Measurements from ENCODE around the gene SNX33. TPM values are rescaled to one million over a fixed set of nuclear protein-coding genes. Genes with fewer than 3 reads are reported as not detected.

The SNX33 gene
- total and polyA plus RNA-seq, 2 of the 13 experiments (the other 11 are each of a cell fraction or from before 2014, with no cell fraction given) = 11.0 to 11.6 TPM

- no peak for TF ChIP-seq ZNF646 (CRISPR knock-in tag; IDR thresholded peaks at IDR 0.05)
- no peak for TF ChIP-seq ONECUT2 (CRISPR knock-in tag; IDR thresholded peaks at IDR 0.05)
- TF ChIP-seq ZBTB4 (CRISPR knock-in tag; IDR thresholded peaks at IDR 0.05; ENCODE audit: borderline replicate concordance) = no peak
- peak; percentile 67 for TF ChIP-seq ZGPAT (CRISPR knock-in tag; IDR thresholded peaks at IDR 0.05)
- peak; percentile 35; the same call in 1 of the 2 replicates for TF ChIP-seq MNT (IDR thresholded peaks at IDR 0.05)
- TF ChIP-seq SALL1 (CRISPR knock-in tag; IDR thresholded peaks at IDR 0.05) = peak; percentile 73
- no peak for TF ChIP-seq RFXANK (CRISPR knock-in tag; IDR thresholded peaks at IDR 0.05)
- peak; percentile 64; the same call in 1 of the 2 replicates for TF ChIP-seq ZBTB26 (CRISPR knock-in tag; IDR thresholded peaks at IDR 0.05; ENCODE audit: borderline replicate concordance)
- no peak; the same call in 1 of the 2 replicates for TF ChIP-seq ATF1 (CRISPR knock-in tag; IDR thresholded peaks at IDR 0.05)
- no peak for TF ChIP-seq RAD51 (IDR thresholded peaks at IDR 0.05; ENCODE audit: borderline replicate concordance)
- TF ChIP-seq ZNF589 (CRISPR knock-in tag; conservative IDR thresholded peaks at IDR 0.05) = no peak
- no peak; the same call in 1 of the 2 replicates for TF ChIP-seq ZNF615 (CRISPR knock-in tag; IDR thresholded peaks at IDR 0.05; ENCODE audit: borderline replicate concordance)
- no peak; the same call in 1 of the 2 replicates for TF ChIP-seq NKX3-1 (CRISPR knock-in tag; IDR thresholded peaks at IDR 0.05)
- TF ChIP-seq ZNF543 (CRISPR knock-in tag; IDR thresholded peaks at IDR 0.05) = peak; percentile 82
Observed at GRCh38 chr15:75625542-75626347, 22.0 kb upstream of the SNX33 start, which contains the start of gene SNUPN (continued).
